ENCODE results near the gene BCAP29.

- TF ChIP-seq CTCF (IDR thresholded peaks at IDR 0.05; ENCODE audit: insufficient read depth, low read length, poor library complexity, severe bottlenecking) (no peak), EZH2phosphoT487 (conservative IDR thresholded peaks at IDR 0.05; ENCODE audit: low read length) (no peak)
Measured at GRCh38 chr7:107667341-107667740, 87.3 kb downstream of the BCAP29 start.

Measured in SU-DHL-6 (cell line).